ENCODE measurements around the gene LLGL2.

The LLGL2 gene

DNA sequence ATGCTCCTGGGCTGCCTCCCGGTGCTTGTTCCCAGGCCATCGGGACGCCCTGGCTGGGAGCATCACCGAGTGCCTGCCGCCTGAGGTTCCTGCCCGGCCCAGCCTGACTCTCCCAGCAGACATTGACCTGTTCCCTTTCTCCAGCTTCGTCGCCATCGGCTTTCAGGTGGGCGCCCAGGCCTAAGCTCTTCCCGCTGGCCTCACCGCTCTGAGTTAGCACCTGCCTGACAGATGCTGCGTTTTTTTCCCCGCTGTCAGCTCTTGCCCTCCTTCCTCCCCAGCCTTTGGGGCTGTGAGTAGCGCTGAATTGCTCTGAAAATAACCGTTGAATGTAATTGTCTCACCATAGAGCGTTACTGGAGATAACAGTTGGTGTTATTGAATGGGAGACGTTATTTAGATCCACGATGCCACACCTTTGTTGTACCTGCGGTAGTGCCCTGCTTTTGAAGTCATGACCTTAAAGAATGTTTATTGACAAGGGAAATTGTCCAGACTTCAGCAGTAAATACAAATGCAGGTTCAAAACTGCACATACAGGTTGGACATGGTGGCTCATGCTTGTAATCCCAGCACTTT lies 86.4 kb downstream of the LLGL2 start:
- Histone ChIP-seq H3K27me3 (ENCODE audit: insufficient read depth, poor library complexity, severe bottlenecking) (no peaks in the 10 kb centered on the region), H3K4me3 (replicated peaks; ENCODE audit: insufficient read depth, low read length) (no peak overlapping the region), H3K27ac (replicated peaks) (no peak overlapping the region)
- no peak for TF ChIP-seq POLR2AphosphoS5 (IDR thresholded peaks at IDR 0.05; ENCODE audit: low read depth)
- TF ChIP-seq, protein P1, sequence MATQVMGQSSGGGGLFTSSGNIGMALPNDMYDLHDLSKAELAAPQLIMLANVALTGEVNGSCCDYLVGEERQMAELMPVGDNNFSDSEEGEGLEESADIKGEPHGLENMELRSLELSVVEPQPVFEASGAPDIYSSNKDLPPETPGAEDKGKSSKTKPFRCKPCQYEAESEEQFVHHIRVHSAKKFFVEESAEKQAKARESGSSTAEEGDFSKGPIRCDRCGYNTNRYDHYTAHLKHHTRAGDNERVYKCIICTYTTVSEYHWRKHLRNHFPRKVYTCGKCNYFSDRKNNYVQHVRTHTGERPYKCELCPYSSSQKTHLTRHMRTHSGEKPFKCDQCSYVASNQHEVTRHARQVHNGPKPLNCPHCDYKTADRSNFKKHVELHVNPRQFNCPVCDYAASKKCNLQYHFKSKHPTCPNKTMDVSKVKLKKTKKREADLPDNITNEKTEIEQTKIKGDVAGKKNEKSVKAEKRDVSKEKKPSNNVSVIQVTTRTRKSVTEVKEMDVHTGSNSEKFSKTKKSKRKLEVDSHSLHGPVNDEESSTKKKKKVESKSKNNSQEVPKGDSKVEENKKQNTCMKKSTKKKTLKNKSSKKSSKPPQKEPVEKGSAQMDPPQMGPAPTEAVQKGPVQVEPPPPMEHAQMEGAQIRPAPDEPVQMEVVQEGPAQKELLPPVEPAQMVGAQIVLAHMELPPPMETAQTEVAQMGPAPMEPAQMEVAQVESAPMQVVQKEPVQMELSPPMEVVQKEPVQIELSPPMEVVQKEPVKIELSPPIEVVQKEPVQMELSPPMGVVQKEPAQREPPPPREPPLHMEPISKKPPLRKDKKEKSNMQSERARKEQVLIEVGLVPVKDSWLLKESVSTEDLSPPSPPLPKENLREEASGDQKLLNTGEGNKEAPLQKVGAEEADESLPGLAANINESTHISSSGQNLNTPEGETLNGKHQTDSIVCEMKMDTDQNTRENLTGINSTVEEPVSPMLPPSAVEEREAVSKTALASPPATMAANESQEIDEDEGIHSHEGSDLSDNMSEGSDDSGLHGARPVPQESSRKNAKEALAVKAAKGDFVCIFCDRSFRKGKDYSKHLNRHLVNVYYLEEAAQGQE (IDR thresholded peaks at IDR 0.05; ENCODE audit: insufficient replicate concordance, low read depth) = no peak
- no peak for TF ChIP-seq SPI1 (IDR thresholded peaks at IDR 0.05; ENCODE audit: borderline replicate concordance, low read depth)
- TF ChIP-seq, protein P2, sequence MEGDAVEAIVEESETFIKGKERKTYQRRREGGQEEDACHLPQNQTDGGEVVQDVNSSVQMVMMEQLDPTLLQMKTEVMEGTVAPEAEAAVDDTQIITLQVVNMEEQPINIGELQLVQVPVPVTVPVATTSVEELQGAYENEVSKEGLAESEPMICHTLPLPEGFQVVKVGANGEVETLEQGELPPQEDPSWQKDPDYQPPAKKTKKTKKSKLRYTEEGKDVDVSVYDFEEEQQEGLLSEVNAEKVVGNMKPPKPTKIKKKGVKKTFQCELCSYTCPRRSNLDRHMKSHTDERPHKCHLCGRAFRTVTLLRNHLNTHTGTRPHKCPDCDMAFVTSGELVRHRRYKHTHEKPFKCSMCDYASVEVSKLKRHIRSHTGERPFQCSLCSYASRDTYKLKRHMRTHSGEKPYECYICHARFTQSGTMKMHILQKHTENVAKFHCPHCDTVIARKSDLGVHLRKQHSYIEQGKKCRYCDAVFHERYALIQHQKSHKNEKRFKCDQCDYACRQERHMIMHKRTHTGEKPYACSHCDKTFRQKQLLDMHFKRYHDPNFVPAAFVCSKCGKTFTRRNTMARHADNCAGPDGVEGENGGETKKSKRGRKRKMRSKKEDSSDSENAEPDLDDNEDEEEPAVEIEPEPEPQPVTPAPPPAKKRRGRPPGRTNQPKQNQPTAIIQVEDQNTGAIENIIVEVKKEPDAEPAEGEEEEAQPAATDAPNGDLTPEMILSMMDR (IDR thresholded peaks at IDR 0.05; ENCODE audit: insufficient read depth, low read length) = no peak
- no peak for TF ChIP-seq GABPA (IDR thresholded peaks at IDR 0.05; ENCODE audit: low read depth)
- no peak for DNase-seq (ENCODE audit: low read depth in 1 of 2, low spot score in 1 of 2)

DNA sequence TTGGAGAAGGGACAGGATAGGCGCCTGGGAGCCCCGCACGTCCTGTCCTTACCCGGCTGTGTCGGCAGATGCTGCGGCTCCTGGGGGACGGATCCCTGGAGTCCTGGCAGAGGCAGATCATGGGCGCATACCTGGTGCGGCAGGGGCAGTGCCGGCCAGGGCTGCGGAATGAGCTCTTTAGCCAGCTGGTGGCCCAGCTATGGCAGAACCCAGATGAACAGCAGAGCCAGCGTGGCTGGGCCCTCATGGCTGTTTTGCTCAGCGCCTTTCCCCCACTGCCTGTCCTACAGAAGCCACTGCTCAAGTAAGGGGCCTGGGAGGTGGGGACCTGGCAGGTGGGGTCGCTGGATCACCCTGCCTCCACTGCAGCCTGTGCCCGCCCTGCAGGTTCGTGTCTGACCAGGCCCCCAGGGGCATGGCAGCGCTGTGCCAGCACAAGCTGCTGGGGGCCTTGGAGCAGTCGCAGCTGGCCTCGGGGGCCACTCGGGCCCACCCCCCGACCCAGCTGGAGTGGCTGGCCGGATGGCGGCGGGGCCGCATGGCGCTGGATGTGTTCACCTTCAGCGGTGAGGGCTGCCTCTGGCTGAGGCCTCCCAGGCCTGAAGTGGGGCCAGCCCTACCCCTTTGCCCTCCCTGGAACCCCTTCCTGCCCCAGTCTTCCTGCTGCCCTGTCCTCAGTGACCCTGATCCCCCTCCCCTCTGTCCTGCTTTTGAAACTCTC lies 87.6 kb downstream of the LLGL2 start:
- Histone ChIP-seq H3K27me3 (ENCODE audit: insufficient read depth, poor library complexity, severe bottlenecking) (no peaks in the 10 kb centered on the region), H3K4me3 (replicated peaks; ENCODE audit: insufficient read depth, low read length) (no peak overlapping the region)
- TF ChIP-seq SPI1 (IDR thresholded peaks at IDR 0.05; ENCODE audit: borderline replicate concordance, low read depth) (no peak), GABPA (IDR thresholded peaks at IDR 0.05; ENCODE audit: low read depth) (no peak), POLR2AphosphoS5 (IDR thresholded peaks at IDR 0.05; ENCODE audit: low read depth) (no peak)
- TF ChIP-seq, protein P1 (IDR thresholded peaks at IDR 0.05; ENCODE audit: insufficient replicate concordance, low read depth) = no peak
- TF ChIP-seq, protein P2 (IDR thresholded peaks at IDR 0.05; ENCODE audit: insufficient read depth, low read length) = no peak

DNA sequence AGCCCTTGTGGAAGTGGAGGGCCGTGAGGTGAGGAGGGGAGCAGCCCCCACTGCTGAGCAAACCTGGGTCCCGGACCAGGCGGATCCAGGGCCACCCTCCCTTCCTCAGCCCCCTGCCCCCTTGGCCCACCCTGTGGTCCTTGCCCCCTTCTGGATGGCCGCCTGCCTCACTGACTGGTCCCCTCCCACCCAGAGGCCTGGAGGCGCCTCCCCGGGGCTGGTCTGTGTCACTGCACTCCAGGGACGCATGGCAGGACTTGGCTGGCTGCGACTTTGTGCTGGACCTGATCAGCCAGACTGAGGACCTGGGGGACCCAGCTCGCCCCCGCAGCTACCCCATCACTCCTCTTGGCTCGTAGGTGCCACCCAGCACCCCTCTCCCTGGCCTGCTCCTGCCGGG lies 88.5 kb downstream of the LLGL2 start:
- Histone ChIP-seq H3K27me3 (ENCODE audit: insufficient read depth, poor library complexity, severe bottlenecking) (no peaks in the 10 kb centered on the region), H3K4me3 (replicated peaks; ENCODE audit: insufficient read depth, low read length) (no peak overlapping the region), H3K27ac (replicated peaks) (no peak overlapping the region)
- TF ChIP-seq POLR2AphosphoS5 (IDR thresholded peaks at IDR 0.05; ENCODE audit: low read depth) (no peak), SPI1 (IDR thresholded peaks at IDR 0.05; ENCODE audit: borderline replicate concordance, low read depth) (no peak), GABPA (IDR thresholded peaks at IDR 0.05; ENCODE audit: low read depth) (no peak)
- TF ChIP-seq, protein P2 (IDR thresholded peaks at IDR 0.05; ENCODE audit: insufficient read depth, low read length) = no peak
- TF ChIP-seq, protein P1 (IDR thresholded peaks at IDR 0.05; ENCODE audit: insufficient replicate concordance, low read depth) = no peak
- no peak for DNase-seq (ENCODE audit: low read depth in 1 of 2, low spot score in 1 of 2)

More for the DNA sequence above, 87.6 kb downstream of the LLGL2 start:
- no peak overlapping the region for H3K27ac ChIP-seq (replicated peaks)
- DNase-seq (ENCODE audit: low read depth in 1 of 2, low spot score in 1 of 2) = no peak
